ENCODE data around the gene MBP. TPM values are rescaled to one million over a fixed set of nuclear protein-coding genes. Genes with fewer than 3 reads are reported as not detected.

Gene MBP
- total RNA-seq, 2 experiments from 2014 or later = 13.5 to 28.9 TPM

DNA sequence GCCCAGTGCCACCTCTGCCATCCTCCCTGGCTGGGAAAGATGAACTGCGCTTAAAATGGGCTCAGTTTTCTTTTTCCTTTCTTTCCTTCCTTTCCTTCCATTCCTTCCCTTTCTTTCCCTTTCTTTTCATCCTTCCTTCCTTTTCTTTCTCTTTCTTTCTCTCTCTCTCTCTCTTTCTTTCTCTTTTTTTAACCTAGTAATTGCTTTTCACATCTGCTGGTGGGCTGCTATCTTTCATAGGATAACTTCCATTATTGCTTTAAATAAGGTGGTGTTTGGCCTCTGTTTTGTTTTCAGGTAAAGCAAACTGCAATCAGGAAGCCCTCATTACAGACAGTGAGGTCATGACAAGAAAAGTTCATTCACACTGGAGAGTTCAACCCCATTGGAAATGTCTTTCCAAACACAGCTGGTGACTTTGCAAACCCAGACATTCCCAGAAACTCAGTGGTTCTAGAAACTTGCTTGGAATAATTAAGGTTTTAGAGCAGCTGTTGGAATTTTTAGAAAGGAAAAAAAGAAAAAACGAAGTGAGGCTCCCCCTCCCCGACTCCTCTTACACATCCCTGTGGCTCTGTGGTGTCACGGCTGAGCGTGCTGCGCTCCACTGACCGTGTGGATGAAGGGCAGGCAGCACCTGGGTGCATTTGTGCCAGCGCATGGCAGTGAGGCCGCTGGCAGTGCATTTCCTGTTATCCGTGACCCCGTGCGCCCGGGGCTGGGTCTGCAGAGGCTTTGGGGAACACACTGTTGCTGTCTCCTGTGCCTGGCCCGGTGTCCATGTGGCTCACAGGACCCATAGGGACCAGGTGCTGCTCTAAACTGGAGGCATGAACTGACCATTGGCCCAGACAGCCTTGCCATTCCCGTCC is 76.9 kb downstream of the MBP start:
- no TSS peak for BruUV-seq (replicated peaks)
- peak; percentile 62 for DNase-seq (ENCODE audit: low spot score)
- TF ChIP-seq EZH2phosphoT487 (IDR thresholded peaks at IDR 0.05; ENCODE audit: borderline replicate concordance, low read depth, low read length) = no peak
- TF ChIP-seq, protein P1, sequence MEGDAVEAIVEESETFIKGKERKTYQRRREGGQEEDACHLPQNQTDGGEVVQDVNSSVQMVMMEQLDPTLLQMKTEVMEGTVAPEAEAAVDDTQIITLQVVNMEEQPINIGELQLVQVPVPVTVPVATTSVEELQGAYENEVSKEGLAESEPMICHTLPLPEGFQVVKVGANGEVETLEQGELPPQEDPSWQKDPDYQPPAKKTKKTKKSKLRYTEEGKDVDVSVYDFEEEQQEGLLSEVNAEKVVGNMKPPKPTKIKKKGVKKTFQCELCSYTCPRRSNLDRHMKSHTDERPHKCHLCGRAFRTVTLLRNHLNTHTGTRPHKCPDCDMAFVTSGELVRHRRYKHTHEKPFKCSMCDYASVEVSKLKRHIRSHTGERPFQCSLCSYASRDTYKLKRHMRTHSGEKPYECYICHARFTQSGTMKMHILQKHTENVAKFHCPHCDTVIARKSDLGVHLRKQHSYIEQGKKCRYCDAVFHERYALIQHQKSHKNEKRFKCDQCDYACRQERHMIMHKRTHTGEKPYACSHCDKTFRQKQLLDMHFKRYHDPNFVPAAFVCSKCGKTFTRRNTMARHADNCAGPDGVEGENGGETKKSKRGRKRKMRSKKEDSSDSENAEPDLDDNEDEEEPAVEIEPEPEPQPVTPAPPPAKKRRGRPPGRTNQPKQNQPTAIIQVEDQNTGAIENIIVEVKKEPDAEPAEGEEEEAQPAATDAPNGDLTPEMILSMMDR (conservative IDR thresholded peaks at IDR 0.05; ENCODE audit: low read length) = no peak
- Histone ChIP-seq H3K36me3 (ENCODE audit: insufficient read depth, low read length) (peaks cover 8% of the 10 kb centered on the region), H3K9me2 (ENCODE audit: insufficient read depth, low read length) (no peaks in the 10 kb centered on the region), H3K27ac (ENCODE audit: low read depth, low read length, poor library complexity, severe bottlenecking) (peak overlapping the region; percentile 87), H4K20me1 (ENCODE audit: insufficient read depth, low read length) (no peaks in the 10 kb centered on the region), H3K4me3 (ENCODE audit: low read depth, low read length, poor library complexity, severe bottlenecking) (peak overlapping the region; percentile 49), H3K79me2 (ENCODE audit: insufficient read depth, low read depth, low read length) (no peaks in the 10 kb centered on the region), H2AFZ (ENCODE audit: low read length) (peak overlapping the region; percentile 42; the same call in 1 of the 2 replicates), H3K9me3 (ENCODE audit: low read length) (no peaks in the 10 kb centered on the region), H3K4me2 (ENCODE audit: low read length) (peak overlapping the region; percentile 82), H3K4me1 (ENCODE audit: insufficient read depth, low read length, poor library complexity, severe bottlenecking) (peaks cover 65% of the 10 kb centered on the region)
- ChIA-PET POLR2A (interaction anchor here (1.5 kb wide), 1 partner anchor 10 kb away, joined by 4 read pairs; no protein-coding TSS in a partner anchor), CTCF (ENCODE audit: unreplicated experiment) (no interaction called here)
- intact Hi-C loops (cut with micrococcal nuclease; ENCODE audit: unreplicated experiment) = loop anchor here (2.0 kb wide), 2 partner anchors 55 to 69 kb away; no protein-coding TSS in a partner anchor

DNA sequence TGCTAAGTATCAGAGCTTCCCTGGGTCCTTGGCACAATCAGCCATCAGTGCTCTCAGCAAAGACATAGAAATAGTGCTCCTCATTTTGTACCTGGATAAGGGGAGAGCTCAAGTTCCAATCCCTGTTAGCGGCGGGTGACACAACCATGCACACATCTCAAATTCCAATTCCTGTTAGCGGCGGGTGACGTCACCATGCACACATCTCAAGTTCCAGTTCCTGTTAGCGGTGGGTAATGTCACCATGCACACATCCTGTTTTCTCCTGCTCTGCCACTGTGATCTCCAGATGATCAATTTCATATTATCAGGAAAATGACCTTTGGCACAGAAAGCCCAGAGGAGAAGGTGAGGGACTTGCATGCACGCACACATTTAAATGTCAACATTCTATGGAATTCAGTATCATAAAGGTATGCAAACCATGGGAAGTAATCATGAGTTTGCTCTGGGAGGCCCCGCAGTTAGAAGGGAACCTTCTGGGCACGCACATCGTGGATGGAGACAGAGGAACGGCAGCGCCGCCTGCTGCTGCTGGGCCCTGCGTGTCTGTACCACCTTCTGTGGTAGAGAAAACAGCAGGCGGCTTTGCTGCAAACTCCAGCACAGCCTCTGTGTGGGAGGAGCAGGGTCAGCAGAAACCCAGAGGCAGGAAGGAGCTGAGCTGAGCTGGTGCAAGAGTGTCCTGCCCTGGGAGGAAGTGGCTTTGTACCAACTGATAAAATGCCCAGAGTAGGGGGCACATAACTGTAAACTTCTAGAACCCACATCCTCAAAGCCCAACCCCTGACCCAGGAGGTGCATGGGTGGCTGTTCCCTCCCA is 77.8 kb downstream of the MBP start:
- Histone ChIP-seq H3K36me3 (ENCODE audit: insufficient read depth, low read length) (peaks cover 4% of the 10 kb centered on the region), H3K79me2 (ENCODE audit: insufficient read depth, low read depth, low read length) (no peaks in the 10 kb centered on the region), H3K9me2 (ENCODE audit: insufficient read depth, low read length) (no peaks in the 10 kb centered on the region), H3K4me2 (ENCODE audit: low read length) (peak overlapping the region; percentile 82), H3K9me3 (ENCODE audit: low read length) (no peaks in the 10 kb centered on the region), H3K4me3 (ENCODE audit: low read depth, low read length, poor library complexity, severe bottlenecking) (peak overlapping the region; percentile 49), H4K20me1 (ENCODE audit: insufficient read depth, low read length) (no peaks in the 10 kb centered on the region), H3K27ac (ENCODE audit: low read depth, low read length, poor library complexity, severe bottlenecking) (peak overlapping the region; percentile 87), H3K4me1 (ENCODE audit: insufficient read depth, low read length, poor library complexity, severe bottlenecking) (peaks cover 69% of the 10 kb centered on the region), H2AFZ (ENCODE audit: low read length) (peak overlapping the region; percentile 42; the same call in 1 of the 2 replicates)
- CTCF ChIA-PET (ENCODE audit: unreplicated experiment) = interaction anchor here (0.5 kb wide), 1 partner anchor 39 kb away, joined by 3 read pairs; no protein-coding TSS in a partner anchor
- peak; percentile 83 for DNase-seq (ENCODE audit: low spot score)
- TF ChIP-seq EZH2phosphoT487 (IDR thresholded peaks at IDR 0.05; ENCODE audit: borderline replicate concordance, low read depth, low read length) = no peak
- TF ChIP-seq, protein P1 (conservative IDR thresholded peaks at IDR 0.05; ENCODE audit: low read length) = peak; percentile 73
- POLR2A ChIA-PET = interaction anchor here (0.9 to 1.5 kb wide), 3 partner anchors 9 to 55 kb away, joined by 4 to 5 read pairs (median 4); no protein-coding TSS in a partner anchor
- intact Hi-C loops (cut with micrococcal nuclease; ENCODE audit: unreplicated experiment) = loop anchor here (2.0 kb wide), 2 partner anchors 54 to 70 kb away; no protein-coding TSS in a partner anchor
- no TSS peak for BruUV-seq (replicated peaks)

Measured in OCI-LY7 (cell line).